Activated T-cell treated with anti-CD3 and anti-CD28 coated beads, Interleukin-2, amount 50 U/mL, for 72 hours (primary cell): Measurements from ENCODE around the gene RNF38. TPM values are rescaled to one million over a fixed set of nuclear protein-coding genes. Genes with fewer than 3 reads are reported as not detected.
"Not testable (repeated sequence)": the region's sequence is repeated elsewhere in the genome, so short reads cannot be mapped to it uniquely, and the experiment has no call there.

ENCODE experiments used
- ATAC-seq, 2 donors: fragments of 150-1000 bp; cut with Tn5 transposase; replicated peaks in 1 of 2; 2 replicates each; pipeline ENCODE4 v1.10.0; 2021; ENCODE audit warnings: moderate library complexity in 2 of 2, mild to moderate bottlenecking in 1 of 2
- DNase-seq, 2 donors: peaks; one replicate each; pipeline ENCODE4 v3.0.0; 2021 to 2022; ENCODE audit warnings: mixed read lengths in 1 of 2
- H3K27ac Mint-ChIP-seq: one replicate; pipeline ENCODE4 v1.8.0; 2022; ENCODE audit warnings: mild to moderate bottlenecking, moderate library complexity, mixed read lengths
- H3K27me3 Mint-ChIP-seq: one replicate; pipeline ENCODE4 v1.8.0; 2022; ENCODE audit warnings: low read depth, mixed read lengths
- H3K36me3 Mint-ChIP-seq, 2 donors: one replicate each; pipeline ENCODE4 v1.8.0; 2022; ENCODE audit warnings: mixed read lengths in 2 of 2, mild to moderate bottlenecking in 1 of 2; ENCODE audit not compliant: insufficient read depth in 2 of 2
- H3K4me1 Mint-ChIP-seq: one replicate; pipeline ENCODE4 v1.8.0; 2022; ENCODE audit warnings: low read depth, mixed read lengths
- H3K4me3 Mint-ChIP-seq, 2 donors: one replicate each; pipeline ENCODE4 v1.8.0; 2022; ENCODE audit warnings: mild to moderate bottlenecking in 2 of 2, mixed read lengths in 2 of 2, moderate library complexity in 2 of 2
- H3K9me3 Mint-ChIP-seq, 2 donors: one replicate each; pipeline ENCODE4 v1.8.0; 2022; ENCODE audit warnings: mixed read lengths in 2 of 2
- total RNA-seq, 2 donors: library from RNA; stranded (reverse); gene quantifications; one replicate each; pipeline ENCODE4 v1.2.3, GENCODE V29; 2022

The RNF38 gene
- total RNA-seq, 2 donors from 2014 or later, result 33.5 to 35.2 TPM

GRCh38 chr9:36426945-36427344 lies 26.9 kb upstream of the RNF38 start:
- H3K36me3 Mint-ChIP-seq, result no peaks in the 10 kb centered on the region
- H3K4me1 Mint-ChIP-seq, result peaks cover 15% of the 10 kb centered on the region
- H3K27me3 Mint-ChIP-seq, result no peaks in the 10 kb centered on the region
- no peak overlapping the region for H3K27ac Mint-ChIP-seq
- no peak for DNase-seq
- H3K9me3 Mint-ChIP-seq, result no peaks in the 10 kb centered on the region
- no peak for ATAC-seq
- H3K4me3 Mint-ChIP-seq, result no peak overlapping the region

- Mint-ChIP-seq H3K36me3 (no peaks in the 10 kb centered on the region), H3K27ac (peak overlapping the region; percentile 57), H3K4me1 (peaks cover 15% of the 10 kb centered on the region), H3K9me3 (no peaks in the 10 kb centered on the region), H3K4me3 (no peak overlapping the region), H3K27me3 (no peaks in the 10 kb centered on the region)
- DNase-seq (no peak), ATAC-seq (no peak)
Measured at GRCh38 chr9:36426348-36426747, 26.3 kb upstream of the RNF38 start.

DNA sequence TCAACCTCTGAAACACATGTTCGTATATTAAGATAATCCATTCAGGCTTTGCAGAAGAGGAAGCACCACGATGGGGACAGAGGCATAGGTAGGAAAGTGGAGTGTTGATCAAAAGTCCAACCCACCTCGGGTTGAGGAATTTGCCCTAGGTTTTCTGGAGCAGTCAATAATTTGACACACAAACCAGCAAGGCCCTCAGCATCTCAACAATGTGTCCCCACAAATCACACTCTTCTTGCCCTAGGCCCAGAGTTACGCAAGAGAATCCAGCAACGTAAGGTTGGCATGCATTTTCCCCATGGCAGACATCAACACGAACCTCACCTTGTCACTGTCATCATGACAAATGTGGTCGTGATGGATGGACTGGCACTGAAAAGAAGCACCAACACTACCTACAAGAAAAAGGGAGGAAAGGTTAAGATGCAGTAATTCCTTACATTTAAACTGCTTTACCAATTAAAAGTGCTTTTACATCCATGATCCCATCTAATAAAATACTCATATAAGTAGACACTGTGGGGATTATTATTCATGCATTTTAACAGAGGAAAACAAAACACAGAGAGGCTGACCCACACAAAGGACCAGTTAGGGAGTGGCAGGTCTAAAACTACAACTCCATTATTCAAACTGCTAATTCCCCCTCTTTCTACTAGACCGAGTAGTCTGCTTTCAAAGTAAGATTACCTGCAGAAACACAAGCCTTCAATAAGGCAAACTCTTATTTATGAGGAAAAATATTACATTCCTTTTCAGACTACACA lies 24.4 kb upstream of the RNF38 start:
- Mint-ChIP-seq H3K27ac (no peak overlapping the region), H3K9me3 (no peaks in the 10 kb centered on the region), H3K36me3 (peaks cover 0 to 2% of the 10 kb centered on the region in 2 donors), H3K27me3 (no peaks in the 10 kb centered on the region), H3K4me1 (peaks cover 15% of the 10 kb centered on the region), H3K4me3 (no peak overlapping the region)
- DNase-seq (no peak), ATAC-seq (no peak)

DNA sequence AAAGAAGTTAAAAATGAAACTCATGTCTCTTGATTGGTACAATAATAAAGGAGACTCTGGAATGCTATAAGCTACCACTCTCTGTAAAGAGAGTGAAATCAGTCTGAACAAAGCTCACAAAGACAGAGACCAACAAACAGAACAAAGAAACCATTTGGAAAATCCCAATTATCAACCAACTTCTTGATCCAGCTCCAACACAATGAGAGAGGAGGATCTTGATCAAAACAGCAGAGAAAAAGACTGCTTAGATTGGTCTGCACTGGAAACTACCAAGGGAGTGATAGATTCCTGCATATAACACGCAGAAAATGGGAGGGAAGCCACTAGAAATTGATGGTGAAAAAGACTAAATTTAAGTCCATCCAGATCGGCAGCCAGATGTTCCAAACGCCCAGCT lies 23.1 kb upstream of the RNF38 start:
- ATAC-seq (no peak), DNase-seq (no peak)
- H3K27me3 Mint-ChIP-seq, result no peaks in the 10 kb centered on the region
- H3K36me3 Mint-ChIP-seq, result peaks cover 0 to 2% of the 10 kb centered on the region in 2 donors
- H3K4me1 Mint-ChIP-seq, result peaks cover 15% of the 10 kb centered on the region
- no peaks in the 10 kb centered on the region for H3K9me3 Mint-ChIP-seq
- no peak overlapping the region for H3K4me3 Mint-ChIP-seq
- peak overlapping the region; percentile 84 for H3K27ac Mint-ChIP-seq

DNA sequence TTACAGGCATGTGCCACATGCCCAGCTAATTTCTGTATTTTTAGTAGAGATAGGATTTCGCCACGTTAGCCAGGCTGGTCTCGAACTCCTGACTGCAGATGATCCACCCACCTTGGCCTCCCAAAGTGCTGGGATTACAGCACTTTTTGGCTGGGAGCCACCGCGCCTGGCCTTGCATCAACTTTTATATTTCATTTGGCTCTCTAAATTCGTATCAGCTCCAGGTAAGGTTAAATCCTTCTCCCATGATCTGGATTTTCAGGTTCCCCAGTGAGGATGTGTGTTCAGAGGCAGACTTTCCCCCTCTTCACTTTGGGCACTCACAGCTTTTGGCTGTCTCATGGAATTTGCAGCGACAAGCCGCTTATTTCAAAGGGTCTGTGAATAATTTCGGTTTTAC lies 16.8 kb upstream of the RNF38 start:
- no peak for ATAC-seq

GRCh38 chr9:36415822-36416525 lies 15.9 kb upstream of the RNF38 start:
- no peak overlapping the region for H3K4me3 Mint-ChIP-seq
- no peaks in the 10 kb centered on the region for H3K27me3 Mint-ChIP-seq
- H3K27ac Mint-ChIP-seq, result no peak overlapping the region
- H3K4me1 Mint-ChIP-seq, result no peaks in the 10 kb centered on the region
- H3K36me3 Mint-ChIP-seq, result peaks cover 0 to 2% of the 10 kb centered on the region in 2 donors
- no peak for DNase-seq
- ATAC-seq, result no peak
- H3K9me3 Mint-ChIP-seq, result no peaks in the 10 kb centered on the region

More for the DNA sequence above, 16.8 kb upstream of the RNF38 start:
- peaks cover 0 to 2% of the 10 kb centered on the region in 2 donors for H3K36me3 Mint-ChIP-seq
- no peak overlapping the region for H3K27ac Mint-ChIP-seq
- H3K27me3 Mint-ChIP-seq, result no peaks in the 10 kb centered on the region
- no peak for DNase-seq
- H3K9me3 Mint-ChIP-seq, result no peaks in the 10 kb centered on the region
- H3K4me3 Mint-ChIP-seq, result no peak overlapping the region
- H3K4me1 Mint-ChIP-seq, result no peaks in the 10 kb centered on the region

DNA sequence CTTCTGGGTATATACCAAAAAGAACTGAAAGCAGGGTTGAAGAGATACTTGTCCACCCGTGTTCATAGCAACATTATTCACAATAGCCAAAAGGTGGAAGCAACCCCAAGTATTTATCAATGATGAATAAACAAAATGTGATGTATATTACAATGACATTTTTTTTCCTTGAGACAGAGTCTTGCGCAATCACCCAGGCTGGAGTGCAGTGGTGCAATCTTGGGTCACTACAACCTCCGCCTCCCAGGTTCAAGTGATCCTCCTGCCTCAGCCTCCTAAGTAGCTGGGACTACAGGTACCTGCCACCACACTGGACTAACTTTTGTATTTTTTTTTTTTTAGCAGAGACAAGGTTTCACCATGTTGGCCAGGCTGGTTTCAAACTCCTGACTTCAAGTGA lies 11.3 kb upstream of the RNF38 start:
- not testable (repeated sequence) for ATAC-seq, H3K4me3 Mint-ChIP-seq
- peaks cover 10% of the 10 kb centered on the region for H3K4me1 Mint-ChIP-seq

GRCh38 chr9:36409076-36409475 lies 9.0 kb upstream of the RNF38 start:
- not testable (repeated sequence) for H3K36me3 Mint-ChIP-seq, H3K4me3 Mint-ChIP-seq, H3K27me3 Mint-ChIP-seq, H3K9me3 Mint-ChIP-seq, H3K27ac Mint-ChIP-seq, ATAC-seq, DNase-seq
- peaks cover 10% of the 10 kb centered on the region for H3K4me1 Mint-ChIP-seq

More for the DNA sequence above, 11.3 kb upstream of the RNF38 start:
- not testable (repeated sequence) for H3K9me3 Mint-ChIP-seq, H3K27me3 Mint-ChIP-seq, DNase-seq, H3K27ac Mint-ChIP-seq, H3K36me3 Mint-ChIP-seq

DNA sequence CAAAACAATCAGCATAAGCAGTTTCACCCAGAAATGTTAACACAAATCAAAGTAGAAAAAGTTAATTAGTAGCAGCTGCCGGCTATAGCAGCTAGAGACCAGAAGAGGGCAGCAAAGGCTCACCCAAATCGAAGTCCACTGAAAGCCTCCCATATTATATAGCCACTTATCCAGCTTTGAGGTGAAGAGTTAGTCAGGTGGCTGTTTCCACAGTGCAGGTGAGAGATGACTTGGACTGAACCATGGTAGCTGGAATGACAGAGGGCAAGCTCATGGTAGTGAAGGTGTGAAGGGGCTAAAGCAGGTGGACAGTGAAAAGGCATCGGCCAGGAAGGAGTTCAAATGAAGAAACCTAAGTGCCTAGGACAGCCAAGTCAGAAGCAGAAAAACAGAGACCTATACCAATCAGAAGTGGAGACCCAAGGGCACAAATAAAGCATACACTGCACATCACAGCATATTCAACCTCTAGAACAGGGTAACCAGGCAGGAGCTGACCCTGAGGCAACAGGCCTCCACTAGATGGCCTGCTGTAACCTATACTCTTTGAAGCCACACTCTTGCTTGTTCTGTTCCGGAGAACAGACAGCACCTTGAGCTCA lies 7.2 kb upstream of the RNF38 start:
- DNase-seq, result peak; percentile 55 to 56
- Mint-ChIP-seq H3K4me1 (peaks cover 13% of the 10 kb centered on the region), H3K9me3 (no peaks in the 10 kb centered on the region), H3K27me3 (no peaks in the 10 kb centered on the region), H3K27ac (peak overlapping the region; percentile 27), H3K4me3 (no peak overlapping the region), H3K36me3 (peaks cover 0 to 2% of the 10 kb centered on the region in 2 donors)
- peak; percentile 84 to 89 for ATAC-seq

DNA sequence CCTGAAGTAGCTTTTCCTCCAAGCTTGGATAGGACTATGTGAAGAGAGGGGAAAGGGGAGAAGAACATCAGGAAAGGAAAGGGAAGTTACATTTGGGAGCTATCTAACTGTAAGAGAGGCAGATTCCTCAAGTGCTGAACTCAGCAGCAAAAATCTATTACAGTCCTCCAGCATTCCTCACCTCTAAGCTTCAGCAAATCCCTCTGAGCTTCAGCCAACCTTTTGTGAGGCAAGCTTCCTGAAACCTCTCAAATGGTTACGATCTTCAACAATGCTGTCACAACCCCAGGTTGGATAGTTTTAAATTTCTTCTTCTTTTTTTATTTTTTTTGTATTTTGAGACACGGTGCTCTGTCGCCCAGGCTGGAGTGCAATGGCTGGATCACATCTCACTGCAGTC lies 2.5 kb upstream of the RNF38 start:
- Mint-ChIP-seq H3K36me3 (peaks cover 2 to 6% of the 10 kb centered on the region in 2 donors), H3K4me3 (peak overlapping the region; percentile 39 to 49), H3K4me1 (peaks cover 44% of the 10 kb centered on the region), H3K9me3 (no peaks in the 10 kb centered on the region), H3K27me3 (no peaks in the 10 kb centered on the region), H3K27ac (peak overlapping the region; percentile 69)
- no peak for DNase-seq
- ATAC-seq, result no peak

GRCh38 chr9:36401897-36402480 lies 1.9 kb upstream of the RNF38 start:
- H3K27me3 Mint-ChIP-seq, result no peaks in the 10 kb centered on the region
- DNase-seq (no peak), ATAC-seq (no peak)
- peak overlapping the region; percentile 98 for H3K27ac Mint-ChIP-seq
- peak overlapping the region; percentile 89 to 96 for H3K4me3 Mint-ChIP-seq
- H3K36me3 Mint-ChIP-seq, result peaks cover 2 to 6% of the 10 kb centered on the region in 2 donors
- H3K4me1 Mint-ChIP-seq, result peaks cover 44% of the 10 kb centered on the region
- no peaks in the 10 kb centered on the region for H3K9me3 Mint-ChIP-seq

DNA sequence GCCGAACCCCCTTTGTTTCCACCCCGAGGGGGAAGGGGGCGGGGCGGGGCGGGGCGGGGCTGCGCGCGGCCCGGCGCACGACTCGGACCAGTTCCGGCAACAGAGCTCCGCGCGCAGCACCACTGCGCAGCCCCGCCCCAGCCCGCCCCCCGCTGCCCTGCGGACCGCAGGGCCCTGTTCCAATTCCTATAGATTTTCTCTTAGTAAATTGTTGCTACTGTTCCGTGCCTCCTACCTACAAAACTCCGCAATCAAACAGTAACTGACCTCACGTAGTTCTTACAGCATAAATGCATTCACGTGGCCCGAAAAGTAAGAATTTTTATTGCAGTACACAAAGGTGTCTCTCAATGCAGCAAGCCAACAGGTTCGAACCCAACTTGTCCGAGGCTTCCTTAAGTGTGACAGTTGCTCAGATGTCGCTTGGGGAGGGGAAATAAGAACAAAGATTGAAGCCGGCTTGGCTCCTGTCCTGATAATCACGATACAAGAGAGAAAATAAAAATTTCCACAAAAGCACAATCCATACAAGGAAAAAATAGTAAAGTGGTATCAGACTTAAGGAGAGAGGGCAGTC lies 1.2 kb upstream of the RNF38 start:
- Mint-ChIP-seq H3K9me3 (no peaks in the 10 kb centered on the region), H3K4me3 (peak overlapping the region; percentile 89 to 96), H3K27me3 (no peaks in the 10 kb centered on the region), H3K36me3 (peaks cover 4 to 6% of the 10 kb centered on the region in 2 donors), H3K27ac (peak overlapping the region; percentile 98), H3K4me1 (peaks cover 46% of the 10 kb centered on the region)
- DNase-seq (peak in 1 of 2 donors; percentile 4), ATAC-seq (peak; percentile 74 to 79)
